Activated CD4-positive, alpha-beta memory T cell treated with anti-CD3 and anti-CD28 coated beads, Interleukin-2, amount 10 ng/mL, durations not matched to agents 7 days and 5 days (primary cell): ENCODE data around the gene GPRIN2. TPM values are rescaled to one million over a fixed set of nuclear protein-coding genes. Genes with fewer than 3 reads are reported as not detected.
A peak's percentile ranks its signal among the peaks of the same experiment; 100 is the strongest.
"Not testable (repeated sequence)": the region's sequence is repeated elsewhere in the genome, so short reads cannot be mapped to it uniquely, and the experiment has no call there.

Experiments
- CTCF ChIA-PET: fragments of 350-600 bp; sonication (Branson Sonifier 250); formaldehyde crosslinking; loops from one replicate; lab custom pipeline; 2021; ENCODE audit warnings: antibody characterized with exemption, inconsistent platforms; lab: Charles Lee
- POLR2A ChIA-PET: fragments of 350-600 bp; sonication (Branson Sonifier 250); formaldehyde crosslinking; loops from one replicate; lab custom pipeline; 2021; ENCODE audit warnings: antibody characterized with exemption; lab: Charles Lee
- DNase-seq: peaks from one replicate; pipeline ENCODE4 v3.0.0-alpha.2; 2020
- H3K27ac Mint-ChIP-seq: one replicate; pipeline ENCODE4 v1.8.0; 2021; ENCODE audit warnings: mild to moderate bottlenecking, mixed read lengths
- H3K27me3 Mint-ChIP-seq: one replicate; pipeline ENCODE4 v1.8.0; 2021; ENCODE audit warnings: mixed read lengths
- H3K36me3 Mint-ChIP-seq: one replicate; pipeline ENCODE4 v1.8.0; 2021; ENCODE audit warnings: low read depth, mixed read lengths
- H3K4me1 Mint-ChIP-seq: one replicate; pipeline ENCODE4 v1.8.0; 2021; ENCODE audit warnings: mixed read lengths
- H3K4me3 Mint-ChIP-seq: one replicate; pipeline ENCODE4 v1.8.0; 2021; ENCODE audit warnings: mild to moderate bottlenecking, mixed read lengths
- H3K9me3 Mint-ChIP-seq: one replicate; pipeline ENCODE4 v1.8.0; 2021; ENCODE audit warnings: mixed read lengths
- total RNA-seq, 2 experiments: library from RNA; stranded (reverse); gene quantifications; one replicate each; pipeline ENCODE4 v1.2.3, GENCODE V29; 2021

Gene GPRIN2
- total RNA-seq, 2 experiments from 2014 or later, result not detected

GRCh38 chr10:46522295-46523118, 34.0 kb downstream of the GPRIN2 start:
- no peaks in the 10 kb centered on the region for H3K9me3 Mint-ChIP-seq
- no peaks in the 10 kb centered on the region for H3K27me3 Mint-ChIP-seq
- ChIA-PET POLR2A (no interaction called here), CTCF (no interaction called here)
- no peak for DNase-seq
- H3K36me3 Mint-ChIP-seq, result no peaks in the 10 kb centered on the region
- H3K27ac Mint-ChIP-seq, result no peak overlapping the region
- H3K4me1 Mint-ChIP-seq, result no peaks in the 10 kb centered on the region
- no peak overlapping the region for H3K4me3 Mint-ChIP-seq

- Mint-ChIP-seq H3K4me1 (no peaks in the 10 kb centered on the region), H3K9me3 (no peaks in the 10 kb centered on the region), H3K4me3 (no peak overlapping the region), H3K27me3 (no peaks in the 10 kb centered on the region), H3K36me3 (no peaks in the 10 kb centered on the region), H3K27ac (no peak overlapping the region)
- CTCF ChIA-PET, result no interaction called here
- no peak for DNase-seq
- POLR2A ChIA-PET, result no interaction called here
These were observed 35.5 kb downstream of the GPRIN2 start for GRCh38 chr10:46520941-46521340.

GRCh38 chr10:46520381-46520780, 36.1 kb downstream of the GPRIN2 start:
- ChIA-PET POLR2A (no interaction called here), CTCF (interaction anchor here (1.2 kb wide), 1 partner anchor 32 kb away, joined by 3 read pairs; no protein-coding TSS in a partner anchor)
- Mint-ChIP-seq H3K4me1 (no peaks in the 10 kb centered on the region), H3K27ac (no peak overlapping the region), H3K9me3 (no peaks in the 10 kb centered on the region), H3K4me3 (no peak overlapping the region), H3K27me3 (no peaks in the 10 kb centered on the region), H3K36me3 (no peaks in the 10 kb centered on the region)
- DNase-seq, result no peak

- H3K9me3 Mint-ChIP-seq, result no peaks in the 10 kb centered on the region
- no peak overlapping the region for H3K27ac Mint-ChIP-seq
- ChIA-PET CTCF (interaction anchor here (1.2 kb wide), 1 partner anchor 26 kb away, joined by 4 read pairs; no protein-coding TSS in a partner anchor), POLR2A (no interaction called here)
- no peak for DNase-seq
- no peaks in the 10 kb centered on the region for H3K36me3 Mint-ChIP-seq
- H3K27me3 Mint-ChIP-seq, result peaks cover 3% of the 10 kb centered on the region
- H3K4me3 Mint-ChIP-seq, result no peak overlapping the region
- H3K4me1 Mint-ChIP-seq, result no peaks in the 10 kb centered on the region
These were observed 38.3 kb downstream of the GPRIN2 start for GRCh38 chr10:46518028-46518725.

GRCh38 chr10:46517541-46517940, 38.9 kb downstream of the GPRIN2 start:
- no peaks in the 10 kb centered on the region for H3K9me3 Mint-ChIP-seq
- ChIA-PET CTCF (interaction anchor here (1.2 kb wide), 1 partner anchor 27 kb away, joined by 4 read pairs; no protein-coding TSS in a partner anchor), POLR2A (no interaction called here)
- DNase-seq, result no peak
- H3K27me3 Mint-ChIP-seq, result peaks cover 3% of the 10 kb centered on the region
- no peaks in the 10 kb centered on the region for H3K36me3 Mint-ChIP-seq
- H3K27ac Mint-ChIP-seq, result no peak overlapping the region
- H3K4me1 Mint-ChIP-seq, result no peaks in the 10 kb centered on the region
- H3K4me3 Mint-ChIP-seq, result no peak overlapping the region

GRCh38 chr10:46516660-46517416, 39.6 kb downstream of the GPRIN2 start:
- H3K4me1 Mint-ChIP-seq, result no peaks in the 10 kb centered on the region
- H3K4me3 Mint-ChIP-seq, result no peak overlapping the region
- no peaks in the 10 kb centered on the region for H3K36me3 Mint-ChIP-seq
- DNase-seq, result no peak
- ChIA-PET CTCF (interaction anchor here (1.1 to 1.2 kb wide), 2 partner anchors 14 to 28 kb away, joined by 4 to 5 read pairs; no protein-coding TSS in a partner anchor), POLR2A (no interaction called here)
- H3K9me3 Mint-ChIP-seq, result no peaks in the 10 kb centered on the region
- no peak overlapping the region for H3K27ac Mint-ChIP-seq
- peaks cover 3% of the 10 kb centered on the region for H3K27me3 Mint-ChIP-seq

GRCh38 chr10:46515793-46516192, 40.7 kb downstream of the GPRIN2 start:
- Mint-ChIP-seq H3K4me1 (no peaks in the 10 kb centered on the region), H3K36me3 (no peaks in the 10 kb centered on the region), H3K27ac (no peak overlapping the region), H3K4me3 (no peak overlapping the region), H3K27me3 (peaks cover 3% of the 10 kb centered on the region), H3K9me3 (no peaks in the 10 kb centered on the region)
- CTCF ChIA-PET, result no interaction called here
- POLR2A ChIA-PET, result no interaction called here
- DNase-seq, result no peak

GRCh38 chr10:46515366-46515765, 41.1 kb downstream of the GPRIN2 start:
- H3K9me3 Mint-ChIP-seq, result no peaks in the 10 kb centered on the region
- CTCF ChIA-PET, result no interaction called here
- no peak for DNase-seq
- H3K4me3 Mint-ChIP-seq, result no peak overlapping the region
- no peaks in the 10 kb centered on the region for H3K4me1 Mint-ChIP-seq
- peaks cover 3% of the 10 kb centered on the region for H3K27me3 Mint-ChIP-seq
- no peaks in the 10 kb centered on the region for H3K36me3 Mint-ChIP-seq
- H3K27ac Mint-ChIP-seq, result no peak overlapping the region
- POLR2A ChIA-PET, result no interaction called here

- Mint-ChIP-seq H3K27ac (no peak overlapping the region), H3K27me3 (peaks cover 3% of the 10 kb centered on the region), H3K9me3 (no peaks in the 10 kb centered on the region), H3K36me3 (no peaks in the 10 kb centered on the region), H3K4me1 (no peaks in the 10 kb centered on the region), H3K4me3 (no peak overlapping the region)
- no peak for DNase-seq
- ChIA-PET CTCF (no interaction called here), POLR2A (no interaction called here)
These were observed 41.6 kb downstream of the GPRIN2 start for GRCh38 chr10:46514899-46515298.

- peak; percentile 15 for DNase-seq
- CTCF ChIA-PET, result no interaction called here
- Mint-ChIP-seq H3K27me3 (peaks cover 3% of the 10 kb centered on the region), H3K27ac (no peak overlapping the region), H3K36me3 (no peaks in the 10 kb centered on the region), H3K9me3 (no peaks in the 10 kb centered on the region), H3K4me1 (no peaks in the 10 kb centered on the region), H3K4me3 (no peak overlapping the region)
- POLR2A ChIA-PET, result no interaction called here
These were observed 42.0 kb downstream of the GPRIN2 start for GRCh38 chr10:46514431-46514861.

GRCh38 chr10:46513333-46513732, 43.1 kb downstream of the GPRIN2 start:
- POLR2A ChIA-PET, DNase-seq, CTCF ChIA-PET, H3K27me3 Mint-ChIP-seq, H3K9me3 Mint-ChIP-seq, H3K36me3 Mint-ChIP-seq, H3K27ac Mint-ChIP-seq, H3K4me1 Mint-ChIP-seq, H3K4me3 Mint-ChIP-seq: not testable (repeated sequence)

- H3K27me3 Mint-ChIP-seq, POLR2A ChIA-PET, H3K36me3 Mint-ChIP-seq, H3K9me3 Mint-ChIP-seq, DNase-seq, CTCF ChIA-PET, H3K27ac Mint-ChIP-seq, H3K4me3 Mint-ChIP-seq, H3K4me1 Mint-ChIP-seq: not testable (repeated sequence)
These were observed 43.7 kb downstream of the GPRIN2 start for GRCh38 chr10:46512725-46513124.

GRCh38 chr10:46512002-46512401, 44.5 kb downstream of the GPRIN2 start:
- CTCF ChIA-PET, result not testable (repeated sequence)

More at GRCh38 chr10:46512002-46512401, 44.5 kb downstream of the GPRIN2 start:
- H3K4me1 Mint-ChIP-seq, H3K9me3 Mint-ChIP-seq, DNase-seq, H3K27ac Mint-ChIP-seq, POLR2A ChIA-PET, H3K4me3 Mint-ChIP-seq, H3K27me3 Mint-ChIP-seq, H3K36me3 Mint-ChIP-seq: not testable (repeated sequence)
